Body of pancreas (tissue), 4 donors: ENCODE results near the gene ADRA1B. TPM values are rescaled to one million over a fixed set of nuclear protein-coding genes. Genes with fewer than 3 reads are reported as not detected.

Experiments
- ATAC-seq: fragments of 150-250 bp; one replicate; pipeline ENCODE4 v1.9.1; 2016
- DNase-seq, 4 donors: peaks; one replicate each; pipeline ENCODE4 v3.0.0-alpha.2; 2019
- H3K27ac ChIP-seq, 4 donors: fragments of 200-600 bp; sonication (generic); 1 replicate in 3 of 4; 2 replicates in 1 of 4; pipeline versions ENCODE4 v1.5.1 to v1.6.1; 2016 to 2019; ENCODE audit warnings: mild to moderate bottlenecking in 1 of 4, mixed read lengths in 1 of 4, moderate library complexity in 1 of 4
- H3K27me3 ChIP-seq, 2 donors: fragments of 200-600 bp; sonication (generic); one replicate each; pipeline ENCODE4 v1.6.0; 2016; ENCODE audit warnings: mild to moderate bottlenecking in 1 of 2
- H3K36me3 ChIP-seq, 2 donors: fragments of 200-600 bp; sonication (generic); replicated peaks in 1 of 2; 2 replicates each; pipeline ENCODE4 v1.5.1; 2016; ENCODE audit warnings: low read depth in 2 of 2; ENCODE audit not compliant: insufficient read depth in 1 of 2
- H3K4me1 ChIP-seq: fragments of 200-600 bp; sonication (generic); one replicate; pipeline ENCODE4 v1.6.0; 2016
- H3K4me3 ChIP-seq, 2 donors: fragments of 200-600 bp; sonication (generic); 1 replicate in 1 of 2; 2 replicates in 1 of 2; pipeline ENCODE4 v1.5.1; 2016 to 2019
- H3K9me3 ChIP-seq, 3 donors: fragments of 200-600 bp; sonication (generic); 1 replicate in 2 of 3; 2 replicates in 1 of 3; pipeline ENCODE4 v1.5.1; 2016
- POLR2A ChIP-seq, 3 donors: fragments of 450-650 bp; IDR thresholded peaks; one replicate each; pipeline ENCODE4 v1.6.1; 2016; ENCODE audit warnings: antibody characterized with exemption in 3 of 3, mild to moderate bottlenecking in 2 of 3
- WGBS, 2 donors: methylation state at CpG; one replicate each; pipeline ENCODE4 v1.1.5; 2017; 5-methylcytosine and 5-hydroxymethylcytosine counted together
- intact Hi-C: fragments of 100-400 bp; cut with DNase I; formaldehyde crosslinking; loops from one replicate; pipeline ENCODE4 v1.15.1; 2023
- total RNA-seq, 2 donors: library from RNA; depleted of rRNA; stranded (reverse); fragments of >200 nt; gene quantifications; one replicate each; pipeline ENCODE4 v1.1.0, GENCODE V29; 2016
- TF ChIP-seq, protein P1 (sequence below), 7 experiments: fragments of 450-650 bp in 4 of 7; fragments of 200-600 bp in 3 of 7; sonication (generic) in 3 of 7; IDR thresholded peaks; one replicate each; pipeline ENCODE4 v1.5.1; 2016 to 2019; ENCODE audit warnings: antibody characterized with exemption in 7 of 7

The ADRA1B gene
- total RNA-seq, 2 donors from 2014 or later = 0.26 to 4.0 TPM

DNA sequence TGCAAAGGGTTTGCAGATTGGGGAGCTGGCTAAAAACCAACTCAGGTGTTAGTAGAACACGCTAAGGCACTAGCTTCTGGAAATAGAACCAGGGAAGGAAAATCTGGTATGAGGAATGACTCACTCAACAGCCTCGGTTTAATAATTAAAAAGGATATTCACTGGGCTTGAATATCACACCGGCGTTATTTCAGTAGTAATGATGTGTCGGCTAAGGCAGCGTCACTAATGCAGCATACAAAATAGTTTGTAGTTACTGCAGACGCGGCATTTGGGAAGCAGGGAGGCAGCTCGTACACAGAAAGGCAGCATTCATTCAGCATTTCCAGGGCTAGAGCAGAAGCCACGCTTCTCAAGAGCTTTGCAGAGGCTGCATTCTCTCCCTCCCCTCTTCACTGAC, 1.7 kb downstream of the ADRA1B start:
- Histone ChIP-seq H3K27ac (no peak overlapping the region), H3K27me3 (peaks cover 0 to 7% of the 10 kb centered on the region in 2 donors), H3K4me3 (no peak overlapping the region), H3K4me1 (peaks cover 23% of the 10 kb centered on the region), H3K36me3 (no peaks in the 10 kb centered on the region), H3K9me3 (no peaks in the 10 kb centered on the region)
- WGBS, 2 donors = 29 to 48% methylated on average over 10 of the region's 10 CpGs
- DNase-seq (peak in 3 of 4 donors; percentile 13 to 44 (median 19)), ATAC-seq (peak; percentile 52)
- TF ChIP-seq, protein P1, sequence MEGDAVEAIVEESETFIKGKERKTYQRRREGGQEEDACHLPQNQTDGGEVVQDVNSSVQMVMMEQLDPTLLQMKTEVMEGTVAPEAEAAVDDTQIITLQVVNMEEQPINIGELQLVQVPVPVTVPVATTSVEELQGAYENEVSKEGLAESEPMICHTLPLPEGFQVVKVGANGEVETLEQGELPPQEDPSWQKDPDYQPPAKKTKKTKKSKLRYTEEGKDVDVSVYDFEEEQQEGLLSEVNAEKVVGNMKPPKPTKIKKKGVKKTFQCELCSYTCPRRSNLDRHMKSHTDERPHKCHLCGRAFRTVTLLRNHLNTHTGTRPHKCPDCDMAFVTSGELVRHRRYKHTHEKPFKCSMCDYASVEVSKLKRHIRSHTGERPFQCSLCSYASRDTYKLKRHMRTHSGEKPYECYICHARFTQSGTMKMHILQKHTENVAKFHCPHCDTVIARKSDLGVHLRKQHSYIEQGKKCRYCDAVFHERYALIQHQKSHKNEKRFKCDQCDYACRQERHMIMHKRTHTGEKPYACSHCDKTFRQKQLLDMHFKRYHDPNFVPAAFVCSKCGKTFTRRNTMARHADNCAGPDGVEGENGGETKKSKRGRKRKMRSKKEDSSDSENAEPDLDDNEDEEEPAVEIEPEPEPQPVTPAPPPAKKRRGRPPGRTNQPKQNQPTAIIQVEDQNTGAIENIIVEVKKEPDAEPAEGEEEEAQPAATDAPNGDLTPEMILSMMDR (IDR thresholded peaks at IDR 0.05) = no peak
- TF ChIP-seq POLR2A (IDR thresholded peaks at IDR 0.05) = no peak
- intact Hi-C loops = no loop called here

DNA sequence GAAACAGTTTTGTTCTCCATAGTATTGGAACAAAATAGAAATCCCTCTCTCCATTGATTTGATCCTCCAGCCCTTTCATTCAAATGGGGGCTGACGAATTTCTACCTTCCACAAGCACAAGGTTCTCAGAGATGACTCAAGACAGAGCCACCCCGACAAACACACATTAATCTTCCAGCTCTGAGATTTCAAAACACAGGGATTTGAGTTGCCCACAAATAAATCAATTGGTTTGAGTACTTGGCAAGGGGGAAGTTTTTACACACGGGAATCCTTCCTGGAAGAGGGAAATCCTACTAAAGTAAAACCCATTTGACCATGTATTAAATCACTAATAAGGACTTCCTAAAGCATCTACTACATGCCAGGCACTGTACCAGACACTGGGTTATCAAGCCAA, 5.4 kb downstream of the ADRA1B start:
- ATAC-seq (no peak), DNase-seq (no peak)
- Histone ChIP-seq H3K36me3 (no peaks in the 10 kb centered on the region), H3K4me3 (no peak overlapping the region), H3K27me3 (no peaks in the 10 kb centered on the region), H3K27ac (no peak overlapping the region), H3K4me1 (peaks cover 10% of the 10 kb centered on the region), H3K9me3 (no peaks in the 10 kb centered on the region)
- WGBS, 2 donors = 26 to 27% methylated on average over 3 of the region's 3 CpGs
- no peak for TF ChIP-seq POLR2A (IDR thresholded peaks at IDR 0.05)
- TF ChIP-seq, protein P1 (IDR thresholded peaks at IDR 0.05) = no peak
- intact Hi-C loops = no loop called here

DNA sequence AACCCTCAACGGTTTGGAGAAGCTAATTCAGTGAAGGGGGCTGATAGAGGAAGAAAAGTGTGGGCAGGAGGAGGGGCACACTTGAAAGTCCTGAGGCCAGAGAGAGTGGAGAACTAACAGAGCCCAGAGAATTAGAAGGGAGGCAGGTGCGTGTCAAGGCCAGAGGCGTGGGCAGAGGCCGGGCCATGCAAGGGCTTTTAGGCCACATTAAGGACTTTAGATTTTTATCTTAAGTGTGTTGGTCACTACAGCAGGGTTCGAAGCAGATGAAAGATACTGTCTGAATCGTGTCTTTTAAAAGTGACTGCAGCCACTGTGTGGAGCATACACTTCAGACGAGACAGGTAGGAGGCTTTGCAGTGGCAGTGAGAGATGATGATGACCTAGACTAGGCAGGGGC, 6.7 kb downstream of the ADRA1B start:
- no peak for DNase-seq
- Histone ChIP-seq H3K4me3 (no peak overlapping the region), H3K9me3 (no peaks in the 10 kb centered on the region), H3K27me3 (no peaks in the 10 kb centered on the region), H3K4me1 (no peaks in the 10 kb centered on the region), H3K36me3 (no peaks in the 10 kb centered on the region), H3K27ac (no peak overlapping the region)
- TF ChIP-seq, protein P1 (IDR thresholded peaks at IDR 0.05) = no peak
- no peak for TF ChIP-seq POLR2A (IDR thresholded peaks at IDR 0.05)
- intact Hi-C loops = no loop called here
- WGBS, 2 donors = 59 to 69% methylated on average over 7 of the region's 7 CpGs
- no peak for ATAC-seq

DNA sequence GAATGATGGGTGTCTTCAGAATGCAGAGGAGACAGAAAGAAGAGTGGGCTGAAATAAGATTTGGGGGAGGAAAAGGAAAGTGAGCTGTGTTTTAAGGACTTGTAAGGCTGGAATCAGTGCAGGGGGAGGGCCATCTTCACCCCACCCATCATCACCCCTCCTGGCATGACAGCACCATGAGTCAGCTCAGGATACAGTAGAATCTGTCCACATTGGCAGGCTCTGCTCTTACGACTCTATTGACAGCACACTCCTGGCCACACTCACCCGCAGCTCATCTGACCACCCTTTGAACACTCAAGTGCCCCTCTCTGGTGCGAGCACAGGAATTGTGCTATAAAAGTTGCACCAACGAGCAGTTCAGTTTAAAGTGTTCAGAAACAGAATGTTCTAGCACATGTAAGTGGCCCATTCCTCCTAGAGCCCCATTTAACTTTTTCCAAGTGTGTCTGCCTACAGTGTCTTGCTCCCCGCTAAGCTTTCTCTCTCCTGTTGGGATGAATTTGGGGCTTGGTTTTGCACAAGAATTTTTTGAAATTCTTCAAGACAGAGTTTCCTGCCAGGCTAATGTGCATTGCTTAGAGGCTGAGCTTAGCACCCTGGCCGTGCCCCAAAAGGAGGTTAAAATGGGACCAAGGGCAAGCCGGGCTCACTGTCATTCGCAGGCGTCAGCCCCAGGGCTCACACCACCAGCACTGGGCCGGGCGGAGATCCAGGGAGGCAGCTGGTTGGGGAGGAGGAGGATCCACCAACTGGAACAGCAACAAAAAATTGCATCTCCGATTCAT, 12.0 kb downstream of the ADRA1B start:
- H3K27ac ChIP-seq = no peak overlapping the region
- 65 to 72% methylated on average over 12 of the region's 12 CpGs for WGBS, 2 donors
- intact Hi-C loops = no loop called here

More for the DNA sequence above, 12.0 kb downstream of the ADRA1B start:
- ATAC-seq (no peak), DNase-seq (no peak)
- no peak overlapping the region for H3K4me3 ChIP-seq
- H3K4me1 ChIP-seq = no peaks in the 10 kb centered on the region
- TF ChIP-seq, protein P1 (IDR thresholded peaks at IDR 0.05) = no peak
- TF ChIP-seq POLR2A (IDR thresholded peaks at IDR 0.05) = no peak
- no peaks in the 10 kb centered on the region for H3K9me3 ChIP-seq
- no peaks in the 10 kb centered on the region for H3K36me3 ChIP-seq
- H3K27me3 ChIP-seq = no peaks in the 10 kb centered on the region
